ENCODE measurements around the gene ABLIM3. TPM values are rescaled to one million over a fixed set of nuclear protein-coding genes. Genes with fewer than 3 reads are reported as not detected.
A peak's percentile ranks its signal among the peaks of the same experiment; 100 is the strongest.

Gene ABLIM3
- total RNA-seq, 1 donor from 2014 or later = 3.7 TPM

- Histone ChIP-seq H3K36me3 (ENCODE audit: control insufficient read depth, insufficient read depth, low read length) (no peaks in the 10 kb centered on the region), H3K27me3 (ENCODE audit: control insufficient read depth, insufficient read depth, low read length) (no peaks in the 10 kb centered on the region), H3K4me3 (ENCODE audit: low read depth, low read length) (no peak overlapping the region)
- no peak for TF ChIP-seq CTCF (IDR thresholded peaks at IDR 0.05; ENCODE audit: insufficient read depth, low read length, severe bottlenecking)
- FAIRE-seq (no peak), DNase-seq (ENCODE audit: low read depth) (peak; percentile 31)
These were observed 2.2 kb downstream of the ABLIM3 start for GRCh38 chr5:149143470-149143869.

GRCh38 chr5:149144637-149145036, 3.3 kb downstream of the ABLIM3 start:
- DNase-seq (ENCODE audit: low read depth) = no peak
- no peaks in the 10 kb centered on the region for H3K36me3 ChIP-seq (ENCODE audit: control insufficient read depth, insufficient read depth, low read length)
- H3K27me3 ChIP-seq (ENCODE audit: control insufficient read depth, insufficient read depth, low read length) = no peaks in the 10 kb centered on the region
- no peak for FAIRE-seq
- H3K4me3 ChIP-seq (ENCODE audit: low read depth, low read length) = no peak overlapping the region
- TF ChIP-seq CTCF (IDR thresholded peaks at IDR 0.05; ENCODE audit: insufficient read depth, low read length, severe bottlenecking) = no peak

GRCh38 chr5:149145138-149145537, 3.8 kb downstream of the ABLIM3 start:
- FAIRE-seq (no peak), DNase-seq (ENCODE audit: low read depth) (no peak)
- no peak overlapping the region for H3K4me3 ChIP-seq (ENCODE audit: low read depth, low read length)
- H3K36me3 ChIP-seq (ENCODE audit: control insufficient read depth, insufficient read depth, low read length) = no peaks in the 10 kb centered on the region
- H3K27me3 ChIP-seq (ENCODE audit: control insufficient read depth, insufficient read depth, low read length) = no peaks in the 10 kb centered on the region
- no peak for TF ChIP-seq CTCF (IDR thresholded peaks at IDR 0.05; ENCODE audit: insufficient read depth, low read length, severe bottlenecking)

- Histone ChIP-seq H3K36me3 (ENCODE audit: control insufficient read depth, insufficient read depth, low read length) (no peaks in the 10 kb centered on the region), H3K27me3 (ENCODE audit: control insufficient read depth, insufficient read depth, low read length) (no peaks in the 10 kb centered on the region), H3K4me3 (ENCODE audit: low read depth, low read length) (no peak overlapping the region)
- TF ChIP-seq CTCF (IDR thresholded peaks at IDR 0.05; ENCODE audit: insufficient read depth, low read length, severe bottlenecking) = no peak
- DNase-seq (ENCODE audit: low read depth) = no peak
- FAIRE-seq = no peak
These were observed 6.4 kb downstream of the ABLIM3 start for GRCh38 chr5:149147676-149148075.

- no peaks in the 10 kb centered on the region for H3K36me3 ChIP-seq (ENCODE audit: control insufficient read depth, insufficient read depth, low read length)
- no peaks in the 10 kb centered on the region for H3K27me3 ChIP-seq (ENCODE audit: control insufficient read depth, insufficient read depth, low read length)
- DNase-seq (ENCODE audit: low read depth) (no peak), FAIRE-seq (no peak)
- no peak for TF ChIP-seq CTCF (IDR thresholded peaks at IDR 0.05; ENCODE audit: insufficient read depth, low read length, severe bottlenecking)
- H3K4me3 ChIP-seq (ENCODE audit: low read depth, low read length) = no peak overlapping the region
These were observed 8.6 kb downstream of the ABLIM3 start for GRCh38 chr5:149149942-149150341.

GRCh38 chr5:149150457-149150856, 9.2 kb downstream of the ABLIM3 start:
- Histone ChIP-seq H3K27me3 (ENCODE audit: control insufficient read depth, insufficient read depth, low read length) (no peaks in the 10 kb centered on the region), H3K4me3 (ENCODE audit: low read depth, low read length) (no peak overlapping the region), H3K36me3 (ENCODE audit: control insufficient read depth, insufficient read depth, low read length) (no peaks in the 10 kb centered on the region)
- FAIRE-seq = no peak
- no peak for TF ChIP-seq CTCF (IDR thresholded peaks at IDR 0.05; ENCODE audit: insufficient read depth, low read length, severe bottlenecking)
- DNase-seq (ENCODE audit: low read depth) = no peak
